ENCODE measurements around the gene LINS1. TPM values are rescaled to one million over a fixed set of nuclear protein-coding genes. Genes with fewer than 3 reads are reported as not detected.

Gene LINS1
- polyA plus RNA-seq, 1 donor (not counting 4 experiments of a cell fraction or from before 2014, with no cell fraction given), result 19.4 TPM

DNA sequence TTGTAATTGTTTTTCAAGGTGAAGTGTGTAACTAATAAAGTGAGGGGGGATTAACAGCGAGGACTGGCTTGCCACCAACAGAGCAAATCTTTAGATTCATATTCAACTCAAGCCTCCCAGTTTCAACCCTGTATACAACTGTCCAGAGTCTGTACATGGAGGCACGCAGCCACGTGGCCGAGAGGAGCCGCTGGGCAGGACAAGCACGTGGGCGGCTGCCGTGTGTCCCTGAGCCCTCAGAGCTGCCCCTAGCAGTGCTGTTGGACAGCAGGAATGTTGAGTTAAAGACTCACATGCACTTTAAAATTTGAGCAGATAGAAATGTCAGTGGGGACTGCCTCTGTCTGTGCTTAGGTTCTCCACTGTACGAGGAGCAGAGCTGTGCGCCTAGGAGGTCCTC, 29.8 kb upstream of the LINS1 start:
- Histone ChIP-seq H3K9me3 (ENCODE audit: control insufficient read depth, low read depth, low read length) (no peaks in the 10 kb centered on the region), H2AFZ (ENCODE audit: control insufficient read depth, low read length) (no peak overlapping the region), H4K20me1 (ENCODE audit: control insufficient read depth, extremely low read depth, insufficient read depth, low read length) (no peaks in the 10 kb centered on the region), H3K27me3 (ENCODE audit: control insufficient read depth, extremely low read depth, insufficient read depth, low read length) (no peaks in the 10 kb centered on the region), H3K9me1 (ENCODE audit: control insufficient read depth, extremely low read depth, insufficient read depth, low read length) (no peaks in the 10 kb centered on the region), H3K4me3 (ENCODE audit: control insufficient read depth in 2 of 3, extremely low read depth in 1 of 3, insufficient read depth in 2 of 3, low read depth in 1 of 3, low read length in 3 of 3) (no peak overlapping the region), H3K79me2 (ENCODE audit: control insufficient read depth, insufficient read depth, low read length) (peaks cover 40% of the 10 kb centered on the region), H3K9ac (ENCODE audit: control insufficient read depth, extremely low read depth, insufficient read depth, low read length) (no peak overlapping the region), H3K4me2 (ENCODE audit: control insufficient read depth, extremely low read depth, insufficient read depth, low read depth, low read length) (no peak overlapping the region), H3K27ac (ENCODE audit: control insufficient read depth, insufficient read depth, low read length) (no peak overlapping the region), H3K36me3 (ENCODE audit: control insufficient read depth in 2 of 2, extremely low read depth in 1 of 2, insufficient read depth in 2 of 2, low read length in 2 of 2) (peaks cover 3 to 17% of the 10 kb centered on the region in 2 experiments), H3K4me1 (ENCODE audit: control insufficient read depth, extremely low read depth, insufficient read depth, low read length) (peaks cover 11% of the 10 kb centered on the region)
- TF ChIP-seq, protein P1, sequence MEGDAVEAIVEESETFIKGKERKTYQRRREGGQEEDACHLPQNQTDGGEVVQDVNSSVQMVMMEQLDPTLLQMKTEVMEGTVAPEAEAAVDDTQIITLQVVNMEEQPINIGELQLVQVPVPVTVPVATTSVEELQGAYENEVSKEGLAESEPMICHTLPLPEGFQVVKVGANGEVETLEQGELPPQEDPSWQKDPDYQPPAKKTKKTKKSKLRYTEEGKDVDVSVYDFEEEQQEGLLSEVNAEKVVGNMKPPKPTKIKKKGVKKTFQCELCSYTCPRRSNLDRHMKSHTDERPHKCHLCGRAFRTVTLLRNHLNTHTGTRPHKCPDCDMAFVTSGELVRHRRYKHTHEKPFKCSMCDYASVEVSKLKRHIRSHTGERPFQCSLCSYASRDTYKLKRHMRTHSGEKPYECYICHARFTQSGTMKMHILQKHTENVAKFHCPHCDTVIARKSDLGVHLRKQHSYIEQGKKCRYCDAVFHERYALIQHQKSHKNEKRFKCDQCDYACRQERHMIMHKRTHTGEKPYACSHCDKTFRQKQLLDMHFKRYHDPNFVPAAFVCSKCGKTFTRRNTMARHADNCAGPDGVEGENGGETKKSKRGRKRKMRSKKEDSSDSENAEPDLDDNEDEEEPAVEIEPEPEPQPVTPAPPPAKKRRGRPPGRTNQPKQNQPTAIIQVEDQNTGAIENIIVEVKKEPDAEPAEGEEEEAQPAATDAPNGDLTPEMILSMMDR (optimal IDR thresholded peaks at IDR 0.05 in 1 of 3, IDR thresholded peaks at IDR 0.05 in 1 of 3, conservative IDR thresholded peaks at IDR 0.05 in 1 of 3; ENCODE audit: extremely low read depth in 1 of 3, insufficient read depth in 2 of 3, low read length in 3 of 3), result no peak
- no peak for TF ChIP-seq EZH2 (IDR thresholded peaks at IDR 0.05; ENCODE audit: low read length)
- dilution Hi-C loops (cut with MboI; ENCODE audit: extremely low pct_ligation_motif_present, low sequenced_read_pairs), result no loop called here
- DNase-seq (ENCODE audit: low read depth, low spot score) (no peak), FAIRE-seq (no peak)

DNA sequence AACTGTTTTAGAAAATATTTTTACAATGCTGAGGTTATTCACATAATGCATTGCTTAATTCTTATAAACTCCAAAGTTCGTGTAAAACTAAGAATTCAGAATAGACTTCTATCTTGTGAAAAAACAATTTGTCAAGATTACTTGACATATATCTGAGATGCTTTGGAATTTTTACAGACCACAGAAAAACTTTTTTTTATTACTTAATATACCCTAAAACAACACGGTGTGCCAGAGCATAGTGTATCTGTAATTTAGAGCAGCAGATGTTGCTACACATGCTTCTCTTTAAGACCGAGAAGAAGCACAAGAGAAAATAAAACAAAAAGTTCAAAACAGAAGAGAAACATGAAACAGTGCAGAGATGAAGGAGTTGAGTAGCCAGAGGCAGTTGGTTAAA, 26.8 kb upstream of the LINS1 start:
- H3K4me1 ChIP-seq (ENCODE audit: control insufficient read depth, extremely low read depth, insufficient read depth, low read length), result no peaks in the 10 kb centered on the region
- no peak overlapping the region for H3K4me3 ChIP-seq (ENCODE audit: control insufficient read depth in 2 of 3, extremely low read depth in 1 of 3, insufficient read depth in 2 of 3, low read depth in 1 of 3, low read length in 3 of 3)
- H4K20me1 ChIP-seq (ENCODE audit: control insufficient read depth, extremely low read depth, insufficient read depth, low read length), result no peaks in the 10 kb centered on the region
- H3K79me2 ChIP-seq (ENCODE audit: control insufficient read depth, insufficient read depth, low read length), result peaks cover 20% of the 10 kb centered on the region
- no peak for DNase-seq (ENCODE audit: low read depth, low spot score)
- H3K9me1 ChIP-seq (ENCODE audit: control insufficient read depth, extremely low read depth, insufficient read depth, low read length), result no peaks in the 10 kb centered on the region
- TF ChIP-seq, protein P1 (optimal IDR thresholded peaks at IDR 0.05 in 1 of 3, IDR thresholded peaks at IDR 0.05 in 1 of 3, conservative IDR thresholded peaks at IDR 0.05 in 1 of 3; ENCODE audit: extremely low read depth in 1 of 3, insufficient read depth in 2 of 3, low read length in 3 of 3), result no peak
- no peak for TF ChIP-seq EZH2 (IDR thresholded peaks at IDR 0.05; ENCODE audit: low read length)
- FAIRE-seq, result no peak
- H3K9ac ChIP-seq (ENCODE audit: control insufficient read depth, extremely low read depth, insufficient read depth, low read length), result no peak overlapping the region
- H2AFZ ChIP-seq (ENCODE audit: control insufficient read depth, low read length), result no peak overlapping the region
- no peaks in the 10 kb centered on the region for H3K9me3 ChIP-seq (ENCODE audit: control insufficient read depth, low read depth, low read length)
- H3K27me3 ChIP-seq (ENCODE audit: control insufficient read depth, extremely low read depth, insufficient read depth, low read length), result no peaks in the 10 kb centered on the region
- no peak overlapping the region for H3K4me2 ChIP-seq (ENCODE audit: control insufficient read depth, extremely low read depth, insufficient read depth, low read depth, low read length)
- peaks cover 3 to 17% of the 10 kb centered on the region in 2 experiments for H3K36me3 ChIP-seq (ENCODE audit: control insufficient read depth in 2 of 2, extremely low read depth in 1 of 2, insufficient read depth in 2 of 2, low read length in 2 of 2)
- dilution Hi-C loops (cut with MboI; ENCODE audit: extremely low pct_ligation_motif_present, low sequenced_read_pairs), result no loop called here
- H3K27ac ChIP-seq (ENCODE audit: control insufficient read depth, insufficient read depth, low read length), result no peak overlapping the region

Measured in keratinocyte (primary cell).